Nephron (organoid): ENCODE measurements around the gene PPT2.
A peak's percentile ranks its signal among the peaks of the same experiment; 100 is the strongest.

ENCODE experiments used
- H3K27ac Mint-ChIP-seq, 3 experiments: 2 replicates each; pipeline ENCODE4 v1.8.0; 2020; ENCODE audit warnings: mixed read lengths in 3 of 3, mild to moderate bottlenecking in 2 of 3, moderate library complexity in 1 of 3
- H3K27me3 Mint-ChIP-seq: 2 replicates; pipeline ENCODE4 v1.8.0; 2021; ENCODE audit warnings: low read depth, mild to moderate bottlenecking, moderate library complexity, mixed read lengths
- H3K36me3 Mint-ChIP-seq: 2 replicates; pipeline ENCODE4 v1.8.0; 2020; ENCODE audit warnings: low read depth, mixed read lengths
- H3K4me1 Mint-ChIP-seq: 2 replicates; pipeline ENCODE4 v1.8.0; 2020; ENCODE audit warnings: mixed read lengths
- H3K4me3 Mint-ChIP-seq, 3 experiments: 2 replicates each; pipeline ENCODE4 v1.8.0; 2020; ENCODE audit warnings: mild to moderate bottlenecking in 3 of 3, mixed read lengths in 3 of 3, moderate library complexity in 2 of 3
- H3K9me3 Mint-ChIP-seq: 2 replicates; pipeline ENCODE4 v1.8.0; 2020; ENCODE audit warnings: mixed read lengths
- CTCF ChIP-seq, 3 experiments: fragments of 200-600 bp; sonication (generic); IDR thresholded peaks; one replicate each; pipeline ENCODE4 v1.5.0; 2021; ENCODE audit warnings: antibody characterized with exemption in 3 of 3; ENCODE audit not compliant: unreplicated experiment in 3 of 3

Gene PPT2

GRCh38 chr6:32118782-32119628, 34.9 kb upstream of the PPT2 start:
- H3K4me1 Mint-ChIP-seq = peaks cover 19% of the 10 kb centered on the region
- peak; percentile 88 to 93 (median 93) for TF ChIP-seq CTCF (IDR thresholded peaks at IDR 0.05; ENCODE audit: unreplicated experiment in 3 of 3)
- no peaks in the 10 kb centered on the region for H3K9me3 Mint-ChIP-seq
- peak overlapping the region in 1 of 3 experiments; percentile 19 for H3K4me3 Mint-ChIP-seq
- H3K27me3 Mint-ChIP-seq = no peaks in the 10 kb centered on the region
- H3K27ac Mint-ChIP-seq = peak overlapping the region; percentile 75 to 86 (median 84)
- peaks cover 57% of the 10 kb centered on the region for H3K36me3 Mint-ChIP-seq

GRCh38 chr6:32120573-32121059, 33.3 kb upstream of the PPT2 start:
- Mint-ChIP-seq H3K4me1 (peaks cover 13% of the 10 kb centered on the region), H3K27ac (no peak overlapping the region), H3K4me3 (no peak overlapping the region), H3K36me3 (peaks cover 56% of the 10 kb centered on the region), H3K9me3 (no peaks in the 10 kb centered on the region), H3K27me3 (no peaks in the 10 kb centered on the region)
- TF ChIP-seq CTCF (IDR thresholded peaks at IDR 0.05; ENCODE audit: unreplicated experiment in 3 of 3) = no peak

GRCh38 chr6:32123681-32124080, 30.3 kb upstream of the PPT2 start:
- no peaks in the 10 kb centered on the region for H3K9me3 Mint-ChIP-seq
- peaks cover 40% of the 10 kb centered on the region for H3K4me1 Mint-ChIP-seq
- TF ChIP-seq CTCF (IDR thresholded peaks at IDR 0.05; ENCODE audit: unreplicated experiment in 3 of 3) = no peak
- no peaks in the 10 kb centered on the region for H3K27me3 Mint-ChIP-seq
- no peak overlapping the region for H3K4me3 Mint-ChIP-seq
- no peak overlapping the region for H3K27ac Mint-ChIP-seq
- peaks cover 39% of the 10 kb centered on the region for H3K36me3 Mint-ChIP-seq

GRCh38 chr6:32126880-32127279, 27.1 kb upstream of the PPT2 start:
- Mint-ChIP-seq H3K9me3 (no peaks in the 10 kb centered on the region), H3K36me3 (peaks cover 24% of the 10 kb centered on the region), H3K4me1 (peaks cover 40% of the 10 kb centered on the region), H3K27ac (peak overlapping the region; percentile 95 to 100 (median 99)), H3K27me3 (no peaks in the 10 kb centered on the region), H3K4me3 (peak overlapping the region; percentile 97 to 100 (median 99))
- no peak for TF ChIP-seq CTCF (IDR thresholded peaks at IDR 0.05; ENCODE audit: unreplicated experiment in 3 of 3)

GRCh38 chr6:32127409-32127716, 26.6 kb upstream of the PPT2 start:
- H3K27ac Mint-ChIP-seq = peak overlapping the region; percentile 95 to 100 (median 99)
- no peaks in the 10 kb centered on the region for H3K27me3 Mint-ChIP-seq
- peaks cover 19% of the 10 kb centered on the region for H3K36me3 Mint-ChIP-seq
- H3K9me3 Mint-ChIP-seq = no peaks in the 10 kb centered on the region
- no peak for TF ChIP-seq CTCF (IDR thresholded peaks at IDR 0.05; ENCODE audit: unreplicated experiment in 3 of 3)
- peaks cover 40% of the 10 kb centered on the region for H3K4me1 Mint-ChIP-seq
- H3K4me3 Mint-ChIP-seq = peak overlapping the region; percentile 97 to 100 (median 99)
